ENCODE measurements around the gene PDAP1.

GRCh38 chr7:99422186-99422585, 13.8 kb upstream of the PDAP1 start:
- TF ChIP-seq ATF3 (IDR thresholded peaks at IDR 0.05) (no peak), CTCF (IDR thresholded peaks at IDR 0.05; ENCODE audit: low read depth, low read length, missing input control) (no peak), ZBTB33 (IDR thresholded peaks at IDR 0.05) (no peak), YY1 (IDR thresholded peaks at IDR 0.05) (no peak), JUND (IDR thresholded peaks at IDR 0.05) (no peak), RXRA (IDR thresholded peaks at IDR 0.05) (no peak), RAD21 (IDR thresholded peaks at IDR 0.05) (no peak), NR2F2 (IDR thresholded peaks at IDR 0.05) (no peak), REST (IDR thresholded peaks at IDR 0.05) (no peak), EGR1 (IDR thresholded peaks at IDR 0.05; ENCODE audit: low read depth in 2 of 2) (no peak)

Measured in liver (tissue), 3 donors.